Heart left ventricle (tissue), 16 donors: ENCODE measurements around the gene IFIT3. TPM values are rescaled to one million over a fixed set of nuclear protein-coding genes. Genes with fewer than 3 reads are reported as not detected.

Source experiments
- ATAC-seq, 4 donors: fragments of 200-7000 bp; cut with Tn5 transposase; one replicate each; pipeline ENCODE4 v1.9.1; 2020 to 2022; ENCODE audit warnings: moderate library complexity in 4 of 4, mild to moderate bottlenecking in 3 of 4, moderate number of reproducible peaks in 1 of 4
- DNase-seq, 5 donors: peaks; one replicate each; pipeline ENCODE4 v3.0.0-alpha.2; 2020
- H3K27ac ChIP-seq, 12 donors: fragments of 200-600 bp; sonication (generic) in 4 of 12; one replicate each; pipeline versions ENCODE4 v1.5.0 to v1.8.0; 2016 to 2022; ENCODE audit warnings: mild to moderate bottlenecking in 2 of 12
- H3K27me3 ChIP-seq, 9 donors: fragments of 200-600 bp; sonication (generic) in 2 of 9; one replicate each; pipeline versions ENCODE4 v1.5.1 to v1.8.0; 2016 to 2022; ENCODE audit warnings: mild to moderate bottlenecking in 3 of 9
- H3K36me3 ChIP-seq, 9 donors: fragments of 200-600 bp; sonication (generic) in 2 of 9; one replicate each; pipeline versions ENCODE4 v1.5.0 to v1.8.0; 2018 to 2022; ENCODE audit warnings: mild to moderate bottlenecking in 2 of 9
- H3K4me1 ChIP-seq, 12 donors: fragments of 200-600 bp; sonication (generic) in 4 of 12; one replicate each; pipeline versions ENCODE4 v1.5.0 to v1.8.0; 2016 to 2022; ENCODE audit warnings: mild to moderate bottlenecking in 3 of 12
- H3K4me3 ChIP-seq, 12 donors: fragments of 200-600 bp; sonication (generic) in 4 of 12; one replicate each; pipeline versions ENCODE4 v1.5.0 to v1.8.0; 2017 to 2022; ENCODE audit warnings: mild to moderate bottlenecking in 9 of 12, moderate library complexity in 4 of 12
- H3K9me3 ChIP-seq, 12 donors: fragments of 200-600 bp; sonication (generic) in 4 of 12; one replicate each; pipeline versions ENCODE4 v1.5.0 to v1.8.0; 2016 to 2022; ENCODE audit warnings: mild to moderate bottlenecking in 1 of 12
- POLR2A ChIP-seq, 2 donors: fragments of 450-650 bp; IDR thresholded peaks; one replicate each; pipeline ENCODE4 v1.6.1; 2017; ENCODE audit warnings: antibody characterized with exemption in 2 of 2, mild to moderate bottlenecking in 2 of 2, moderate library complexity in 2 of 2
- whole genome bisulfite sequencing, 4 donors: extraction: QIAGEN DNeasy Blood & Tissue Kit in 2 of 4; methylation state at CpG; one replicate each; pipeline versions ENCODE4 v1.1.5 to v1.1.7; 2013 to 2018; 5-methylcytosine and 5-hydroxymethylcytosine counted together
- intact Hi-C, 10 donors: fragments of 100-400 bp; cut with DNase I; formaldehyde crosslinking; loops; one replicate each; pipeline versions ENCODE4 v1.11.1 to v1.14.2; 2022
- polyA plus RNA-seq, 2 donors: library from polyadenylated mRNA; stranded (reverse); fragments of 200-250 nt; gene quantifications; one replicate each; pipeline ENCODE4 v1.2.3, GENCODE V29; 2013
- total RNA-seq, 9 donors: library from RNA; depleted of rRNA in 2 of 9; stranded (reverse); fragments of >200 nt in 2 of 9; fragmentation: NEBNext Ultra II Directional in 3 of 9; extraction: Animal tissue kit (Norgen Biotek cat#: 25700) in 3 of 9; gene quantifications; one replicate each; pipeline versions ENCODE4 v1.1.0 to v1.2.4, GENCODE V29; 2016 to 2023
- TF ChIP-seq, protein P1 (sequence below), 12 donors: fragments of 200-600 bp; sonication (generic) in 4 of 12; IDR thresholded peaks; one replicate each; pipeline versions ENCODE4 v1.5.0 to v1.8.0; 2018 to 2022; ENCODE audit warnings: antibody characterized with exemption in 12 of 12, mild to moderate bottlenecking in 5 of 12
- donor health status: ischemic (EF 13 %, LVEDD 7.1; RV severe dilation, severe dysfunction).
- donor health status: healthy with polysubstance abuse.
- donor health status: DM: no; HTN: yes; CAD: no.
- donor health status: DM: no; HTN: no; CAD: no.
- donor health status: ischemic (EF 25% LVEDD 6.9; RV normal size, moderate dysfunction).
- donor health status: ischemic (EF 25% LVEDD 5.7; RV mildly dilated, moderate dysfunction).
- donor health status: healthy.
- donor health status: DM: yes; HTN: yes; CAD: no.
- donor health status: ischemic (EF 35%, LVEDD 5.7; RV mildly dilated, moderate dysfunction).
- donor health status: nonischemic (EF 11% LVEDD 7.7; RV severe dilation, severe dysfunction).
- donor health status: DM: yes; HTN: yes; CAD: no.
- donor health status: PGD.
- donor health status: ischemic (EF 29% LVEDD 5.4; RV normal size, mild dysfunction).
- donor health status: nonischemic (EF 23%, LVEDD 6.1; RV moderate dilation, normal function).

Gene IFIT3
- total and polyA plus RNA-seq, 11 donors: 4.4 to 107 (median 9.0) TPM

DNA sequence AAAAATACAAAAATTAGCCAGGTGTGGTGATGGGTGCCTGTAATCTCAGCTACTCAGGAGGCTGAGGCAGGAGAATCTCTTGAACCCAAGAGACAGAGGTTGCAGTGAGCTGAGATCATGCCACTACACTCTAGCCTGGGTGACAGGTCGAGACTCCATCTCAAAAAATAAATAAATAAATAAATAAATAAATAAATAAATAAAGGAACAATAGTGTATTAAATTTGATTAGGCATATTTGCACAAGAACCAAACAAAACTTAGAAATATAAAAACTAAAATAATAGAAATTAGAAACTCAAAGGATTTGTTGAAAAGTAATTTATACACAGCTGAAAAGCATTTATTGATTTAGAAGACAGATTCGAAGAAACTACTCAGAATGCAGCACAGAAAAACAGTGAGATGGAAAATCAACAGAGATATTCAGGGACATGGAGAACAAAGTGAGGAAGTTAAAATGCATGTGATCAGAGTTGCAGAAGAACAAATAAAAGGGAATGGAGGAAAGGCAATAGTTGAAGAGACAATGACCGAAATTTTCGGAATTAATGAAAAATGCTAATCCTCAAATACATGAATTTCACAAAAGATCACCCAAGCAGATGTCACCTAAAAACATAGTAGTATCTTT lies 17.7 kb downstream of the IFIT3 start:
- DNase-seq (no peak), ATAC-seq (no peak)
- no peak for TF ChIP-seq POLR2A (IDR thresholded peaks at IDR 0.05)
- TF ChIP-seq, protein P1, sequence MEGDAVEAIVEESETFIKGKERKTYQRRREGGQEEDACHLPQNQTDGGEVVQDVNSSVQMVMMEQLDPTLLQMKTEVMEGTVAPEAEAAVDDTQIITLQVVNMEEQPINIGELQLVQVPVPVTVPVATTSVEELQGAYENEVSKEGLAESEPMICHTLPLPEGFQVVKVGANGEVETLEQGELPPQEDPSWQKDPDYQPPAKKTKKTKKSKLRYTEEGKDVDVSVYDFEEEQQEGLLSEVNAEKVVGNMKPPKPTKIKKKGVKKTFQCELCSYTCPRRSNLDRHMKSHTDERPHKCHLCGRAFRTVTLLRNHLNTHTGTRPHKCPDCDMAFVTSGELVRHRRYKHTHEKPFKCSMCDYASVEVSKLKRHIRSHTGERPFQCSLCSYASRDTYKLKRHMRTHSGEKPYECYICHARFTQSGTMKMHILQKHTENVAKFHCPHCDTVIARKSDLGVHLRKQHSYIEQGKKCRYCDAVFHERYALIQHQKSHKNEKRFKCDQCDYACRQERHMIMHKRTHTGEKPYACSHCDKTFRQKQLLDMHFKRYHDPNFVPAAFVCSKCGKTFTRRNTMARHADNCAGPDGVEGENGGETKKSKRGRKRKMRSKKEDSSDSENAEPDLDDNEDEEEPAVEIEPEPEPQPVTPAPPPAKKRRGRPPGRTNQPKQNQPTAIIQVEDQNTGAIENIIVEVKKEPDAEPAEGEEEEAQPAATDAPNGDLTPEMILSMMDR (IDR thresholded peaks at IDR 0.05): no peak
- Histone ChIP-seq H3K9me3 (no peaks in the 10 kb centered on the region), H3K36me3 (peaks cover 0 to 18% (median 4%) of the 10 kb centered on the region in 9 donors), H3K27ac (peak overlapping the region in 2 of 12 donors; percentile 72 to 85), H3K4me3 (no peak overlapping the region), H3K4me1 (peaks cover 3 to 67% (median 47%) of the 10 kb centered on the region in 12 donors), H3K27me3 (no peaks in the 10 kb centered on the region)
- WGBS, 4 donors: 95 to 97% (median 96%) methylated on average over 4 of the region's 4 CpGs
- intact Hi-C loops: no loop called here

DNA sequence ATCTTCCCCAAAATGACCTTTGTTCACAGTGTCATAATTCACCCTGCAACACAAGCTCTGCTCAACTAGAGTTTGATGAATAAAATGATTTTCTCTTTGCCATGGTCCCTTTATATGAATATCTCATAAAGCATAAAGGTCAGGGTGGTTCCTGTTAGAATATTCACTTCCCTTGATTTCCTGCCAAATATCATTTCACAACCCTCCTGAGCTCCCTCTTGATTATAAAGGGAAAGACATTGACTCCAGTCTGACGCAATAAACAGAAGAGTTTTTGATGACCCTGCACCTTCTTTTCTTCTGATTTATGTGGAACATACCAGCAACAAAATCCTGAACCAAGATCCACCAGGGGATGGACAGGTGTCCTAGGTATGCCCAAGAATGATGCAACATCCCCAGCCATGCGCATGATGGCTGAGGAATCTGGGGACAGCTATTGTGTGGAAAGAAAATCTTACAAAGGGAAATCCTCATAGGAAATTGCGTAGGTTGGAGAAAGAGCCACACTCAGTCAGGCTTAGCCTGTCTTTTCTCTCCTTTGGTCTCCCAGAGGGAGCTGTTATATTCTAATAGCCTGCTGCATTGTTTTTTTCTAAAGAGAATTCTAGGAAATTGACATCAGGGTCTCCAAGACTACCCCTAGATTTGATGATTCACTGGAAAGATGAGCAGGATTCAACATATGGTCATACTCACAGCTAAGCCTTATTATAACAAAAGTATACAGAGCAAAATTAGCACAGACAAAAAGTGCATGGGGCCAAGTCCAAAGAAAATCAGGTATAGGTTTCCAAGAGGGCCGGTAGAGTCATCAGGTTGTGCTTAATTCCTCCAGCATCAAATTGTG lies 18.8 kb downstream of the IFIT3 start:
- peak in 3 of 4 donors; percentile 35 to 82 (median 70) for ATAC-seq
- intact Hi-C loops: no loop called here
- peaks cover 3 to 75% (median 56%) of the 10 kb centered on the region in 12 donors for H3K4me1 ChIP-seq

DNA sequence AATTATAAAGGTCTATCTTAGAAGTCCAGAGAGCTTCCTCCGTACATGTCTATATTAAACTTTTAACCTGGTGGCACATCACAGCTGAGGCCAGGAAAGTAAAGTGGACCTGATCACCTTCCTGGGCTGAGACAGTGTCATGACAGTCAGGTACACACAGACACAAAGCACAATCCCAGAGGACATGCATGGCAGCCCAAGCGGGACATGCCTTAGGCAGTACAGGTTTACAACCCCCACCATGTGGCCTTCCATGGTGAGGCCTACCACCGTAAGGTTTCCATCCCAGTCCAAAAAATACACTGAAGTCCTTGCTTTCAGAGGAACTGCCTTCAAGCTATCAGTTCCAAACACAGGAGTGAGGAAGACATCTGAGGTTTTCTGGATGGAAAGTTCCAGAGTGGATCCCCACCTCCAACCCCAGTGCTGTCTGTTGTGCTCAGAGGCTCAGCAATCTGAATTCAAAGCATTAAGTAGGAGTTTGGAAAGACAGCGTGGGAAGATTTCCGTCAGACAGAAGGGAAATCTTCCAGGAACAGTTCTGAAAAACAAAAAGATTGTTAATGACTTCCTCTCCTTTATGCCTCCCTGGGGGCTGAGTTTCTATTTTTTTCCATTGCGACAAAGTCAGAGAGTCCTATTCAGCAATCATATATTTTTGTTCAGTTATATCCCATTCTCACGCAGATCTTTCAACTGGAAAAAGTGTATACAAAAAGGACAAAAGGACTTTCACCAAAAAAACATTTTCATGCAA lies 20.1 kb downstream of the IFIT3 start:
- ATAC-seq (peak in 2 of 4 donors; percentile 48 to 57), DNase-seq (peak in 2 of 5 donors; percentile 50 to 64)
- H3K4me3 ChIP-seq: no peak overlapping the region
- intact Hi-C loops: no loop called here
- H3K9me3 ChIP-seq: no peaks in the 10 kb centered on the region
- H3K36me3 ChIP-seq: no peaks in the 10 kb centered on the region
- TF ChIP-seq, protein P1 (IDR thresholded peaks at IDR 0.05): no peak
- no peak for TF ChIP-seq POLR2A (IDR thresholded peaks at IDR 0.05)
- no peaks in the 10 kb centered on the region for H3K27me3 ChIP-seq
- peaks cover 3 to 76% (median 58%) of the 10 kb centered on the region in 12 donors for H3K4me1 ChIP-seq
- WGBS, 4 donors: 42 to 66% (median 53%) methylated on average over 7 of the region's 7 CpGs
- H3K27ac ChIP-seq: peak overlapping the region; percentile 38 to 86 (median 66)

More for the DNA sequence above, 18.8 kb downstream of the IFIT3 start:
- H3K27ac ChIP-seq: peak overlapping the region in 11 of 12 donors; percentile 17 to 86 (median 67)
- no peaks in the 10 kb centered on the region for H3K27me3 ChIP-seq
- H3K4me3 ChIP-seq: no peak overlapping the region
- no peaks in the 10 kb centered on the region for H3K9me3 ChIP-seq
- DNase-seq: peak in 1 of 5 donors; percentile 35
- H3K36me3 ChIP-seq: peaks cover 0 to 7% (median 0%) of the 10 kb centered on the region in 9 donors
- TF ChIP-seq, protein P1 (IDR thresholded peaks at IDR 0.05): no peak
- no peak for TF ChIP-seq POLR2A (IDR thresholded peaks at IDR 0.05)
- WGBS, 4 donors: 52 to 63% (median 60%) methylated on average over 4 of the region's 4 CpGs
